NCI-H446 (cell line): ENCODE results near the gene ZNF860.
"Not testable (repeated sequence)": the region's sequence is repeated elsewhere in the genome, so short reads cannot be mapped to it uniquely, and the experiment has no call there.

Experiments
- DNase-seq, 2 experiments: peaks; one replicate each; lab custom pipeline; 2025; lab: John Stamatoyannopoulos, UW

Gene ZNF860

GRCh38 chr3:31960793-31961431 lies 20.6 kb upstream of the ZNF860 start:
- DNase-seq, result no peak

- DNase-seq, result no peak
These were observed 18.7 kb upstream of the ZNF860 start for GRCh38 chr3:31962801-31963205.

DNA sequence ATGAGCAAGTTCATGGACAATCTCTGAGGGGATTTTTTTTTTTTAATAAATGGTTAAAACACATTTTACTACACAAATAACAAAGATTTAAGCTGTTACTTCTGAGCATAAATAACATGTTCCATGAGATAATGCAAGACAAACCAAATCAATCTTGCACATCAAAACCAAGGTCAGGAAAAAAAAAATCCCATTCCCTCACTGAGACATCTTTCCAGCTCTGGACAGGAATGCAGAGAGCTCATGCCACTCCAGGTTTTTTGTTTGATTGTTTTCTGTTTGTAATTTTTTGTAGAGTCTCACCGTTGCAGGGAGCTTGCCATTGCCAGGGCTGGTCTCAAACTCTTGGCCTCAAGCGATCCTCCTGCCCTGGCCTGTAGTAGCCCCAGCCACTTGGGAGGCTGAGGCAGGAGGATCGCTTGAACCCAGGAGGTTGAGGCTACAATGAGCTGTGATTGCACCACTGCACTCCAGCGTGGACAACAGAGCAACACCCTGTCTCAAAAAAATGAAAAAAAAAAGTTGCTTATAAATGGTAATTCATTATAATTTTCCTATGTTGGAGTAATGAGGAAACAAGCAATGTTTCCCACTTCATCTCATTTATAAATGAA lies 14.5 kb upstream of the ZNF860 start:
- DNase-seq, result no peak

DNA sequence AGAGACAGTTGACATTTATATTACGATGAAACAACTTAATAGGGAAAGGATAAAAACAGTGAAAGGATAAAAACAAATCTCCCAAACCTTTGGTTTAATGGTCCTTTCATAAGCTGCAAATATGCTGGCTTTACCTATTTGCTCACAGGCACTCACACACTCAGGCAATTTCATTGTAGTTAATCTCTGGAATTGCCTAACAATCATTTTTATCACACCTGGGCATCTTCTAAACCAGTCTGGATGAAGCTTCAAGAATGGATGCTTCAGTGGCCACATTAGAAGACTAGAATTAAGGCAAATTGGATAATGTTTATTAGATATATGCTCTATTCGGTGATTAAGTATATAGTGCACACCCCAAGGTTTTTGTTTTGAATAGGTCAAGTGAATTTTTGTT lies 14.0 kb upstream of the ZNF860 start:
- DNase-seq, result no peak

- DNase-seq, result no peak
These were observed 13.1 kb upstream of the ZNF860 start for GRCh38 chr3:31968369-31968926.

DNA sequence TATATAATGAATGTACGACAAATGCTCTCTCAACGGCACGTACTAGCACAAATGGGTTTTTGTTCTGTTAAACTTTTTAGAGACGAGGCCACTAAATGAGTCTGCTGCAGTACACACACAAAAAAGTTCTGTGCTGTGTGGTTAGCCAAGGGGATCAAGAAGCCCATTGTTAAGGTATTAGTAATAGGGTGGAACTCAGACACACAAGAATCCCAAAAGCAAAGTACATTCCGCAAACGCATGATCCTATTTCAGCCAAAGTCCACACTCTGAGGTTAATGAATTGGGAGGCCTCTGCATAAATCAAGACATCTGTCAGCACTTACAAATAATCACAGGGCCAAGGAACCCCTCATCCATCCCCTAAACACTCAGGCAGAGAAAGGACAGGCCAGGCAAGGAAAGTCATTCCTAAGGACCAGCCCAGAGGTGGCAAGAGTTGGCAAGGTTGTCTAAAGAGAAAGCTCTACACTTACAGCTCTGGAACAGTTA lies 12.6 kb upstream of the ZNF860 start:
- DNase-seq, result no peak

DNA sequence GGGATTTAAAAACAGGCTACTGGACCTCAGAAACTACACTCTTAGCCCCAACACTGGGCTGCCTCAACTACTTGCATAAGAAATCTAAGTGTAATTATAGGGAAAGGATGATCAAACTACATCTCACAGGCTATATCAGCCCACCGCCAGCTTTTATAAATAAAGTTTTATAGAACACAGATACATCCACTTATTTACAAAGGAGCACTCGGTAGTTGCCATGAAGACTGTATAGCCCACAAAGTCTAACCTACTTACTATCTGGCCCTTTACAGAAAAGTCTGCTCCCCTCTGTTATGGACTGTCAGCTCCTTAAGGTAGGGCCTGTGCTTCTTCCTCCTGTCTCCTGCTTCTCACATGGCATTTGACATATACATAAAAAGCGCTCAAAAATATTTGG lies 9.9 kb upstream of the ZNF860 start:
- DNase-seq, result no peak

- no peak for DNase-seq
These were observed 8.5 kb upstream of the ZNF860 start for GRCh38 chr3:31973081-31973480.

DNA sequence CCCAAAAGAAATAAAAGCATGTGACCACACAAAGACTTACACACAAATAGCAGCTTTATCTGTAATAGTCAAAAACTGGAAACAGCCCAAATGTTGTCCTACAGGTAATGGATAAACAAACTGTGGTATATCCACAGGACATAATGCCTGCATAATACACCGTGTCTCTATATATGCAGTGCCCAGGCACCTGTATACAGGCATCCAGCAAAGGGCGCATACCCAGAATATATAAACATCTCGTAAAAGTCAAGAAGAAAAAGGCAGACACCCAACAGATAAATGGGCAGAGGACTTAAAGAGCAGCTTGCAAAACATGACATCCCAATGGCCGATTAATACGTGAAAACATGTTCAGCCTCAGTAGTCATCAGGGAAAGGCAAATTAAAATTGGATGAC lies 7.7 kb upstream of the ZNF860 start:
- no peak for DNase-seq

DNA sequence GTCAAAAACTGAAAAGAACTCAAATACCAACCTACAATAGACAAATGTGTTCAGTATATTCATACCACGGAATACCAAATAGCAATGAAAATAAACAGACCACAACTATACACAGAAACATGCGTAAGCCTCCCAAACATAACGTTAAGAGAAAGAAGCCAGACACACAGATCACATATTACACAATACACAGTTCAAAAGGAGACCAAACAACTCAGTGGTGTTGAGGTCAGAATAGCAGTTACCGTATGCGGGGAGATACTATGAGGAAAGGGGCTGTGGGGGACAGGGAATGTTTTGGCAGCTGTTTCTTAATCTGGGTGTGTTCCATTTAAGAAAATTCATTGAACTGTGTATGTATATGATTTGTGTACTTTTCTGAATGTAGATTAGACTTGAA lies 7.1 kb upstream of the ZNF860 start:
- DNase-seq, result no peak

- DNase-seq, result no peak
These were observed 6.6 kb upstream of the ZNF860 start for GRCh38 chr3:31974964-31975363.

- no peak for DNase-seq
These were observed 5.2 kb upstream of the ZNF860 start for GRCh38 chr3:31976302-31976701.

DNA sequence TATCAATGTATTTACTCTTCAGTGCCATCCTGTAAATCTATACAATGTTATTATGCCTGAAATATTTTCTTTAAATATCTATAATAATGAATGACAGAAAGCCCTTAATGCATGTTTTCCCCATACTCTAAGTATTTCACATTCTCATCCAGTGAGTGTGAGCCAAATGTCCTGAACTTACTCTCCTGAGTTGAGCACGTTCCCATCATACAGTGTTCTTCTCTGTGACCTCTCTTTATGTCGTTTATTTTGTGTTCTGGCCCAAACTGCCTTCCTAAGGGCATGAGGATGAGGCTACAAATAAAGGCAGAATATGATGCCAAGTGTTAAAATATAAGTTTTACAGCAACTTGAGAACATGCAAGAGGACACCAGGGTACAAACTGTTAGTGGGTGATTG lies 3.8 kb upstream of the ZNF860 start:
- no peak for DNase-seq

- DNase-seq, result no peak
These were observed 3.0 kb upstream of the ZNF860 start for GRCh38 chr3:31978553-31978952.

- no peak for DNase-seq
These were observed 2.4 kb upstream of the ZNF860 start for GRCh38 chr3:31979001-31979697.

- no peak for DNase-seq
These were observed 882 bp upstream of the ZNF860 start for GRCh38 chr3:31980530-31981205.

DNA sequence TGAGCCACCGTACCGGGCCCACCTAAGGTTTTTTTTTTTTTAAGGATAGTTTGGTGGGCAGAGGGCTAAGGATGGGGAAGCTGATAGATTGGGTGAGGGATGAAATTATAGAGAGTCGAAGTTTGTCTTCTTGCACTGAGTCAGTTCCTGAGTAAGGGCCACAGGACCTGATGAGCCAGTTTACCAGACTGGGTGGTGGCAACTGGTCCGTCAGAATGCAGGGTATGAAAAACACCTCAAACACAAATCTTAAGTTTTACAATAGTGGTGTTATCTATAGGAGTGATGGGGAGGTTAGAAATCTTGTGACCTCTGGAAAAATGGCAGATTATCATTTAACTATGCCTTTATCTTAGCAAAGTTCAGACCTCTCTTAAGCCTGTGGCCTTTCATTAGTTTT lies 2.8 kb downstream of the ZNF860 start:
- DNase-seq, result no peak

- no peak for DNase-seq
These were observed 4.3 kb downstream of the ZNF860 start for GRCh38 chr3:31985831-31986230.

DNA sequence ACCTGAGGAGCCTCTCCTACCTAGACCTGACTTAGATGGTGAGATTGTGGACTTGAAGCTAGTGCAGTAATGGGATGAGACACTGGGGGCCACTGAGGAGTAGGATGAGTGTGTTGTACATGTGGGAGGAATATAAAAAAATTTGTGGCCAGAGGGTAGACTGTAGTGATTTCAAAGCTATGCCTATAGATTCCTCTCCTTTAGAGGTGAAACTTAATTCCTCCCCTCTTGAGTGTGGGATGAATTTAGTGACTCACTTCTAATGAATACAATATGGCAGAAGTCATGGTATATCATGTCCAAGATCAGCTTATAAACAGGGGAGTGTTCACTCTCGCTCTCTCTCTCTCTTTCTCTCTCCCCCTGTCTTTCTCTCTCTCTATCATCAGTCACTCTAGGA lies 6.7 kb downstream of the ZNF860 start:
- DNase-seq, result no peak

DNA sequence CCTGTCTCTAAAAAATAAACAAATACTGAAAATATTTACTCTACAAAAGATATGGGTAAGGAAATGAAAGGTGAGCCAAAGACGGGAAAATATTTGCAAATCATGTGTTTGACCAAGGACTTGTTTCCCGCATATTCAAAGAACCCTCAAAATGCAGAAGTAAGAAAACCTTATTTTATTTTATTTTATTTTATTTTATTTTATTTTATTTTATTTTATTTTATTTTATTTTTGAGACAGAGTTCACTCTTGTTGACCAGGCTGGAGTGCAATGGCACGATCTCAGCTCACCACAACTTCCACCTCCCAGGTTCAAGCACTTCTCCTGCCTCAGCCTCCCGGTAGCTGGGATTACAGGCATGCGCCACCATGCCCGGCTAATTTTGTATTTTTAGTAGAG lies 11.4 kb downstream of the ZNF860 start:
- DNase-seq, result not testable (repeated sequence)

DNA sequence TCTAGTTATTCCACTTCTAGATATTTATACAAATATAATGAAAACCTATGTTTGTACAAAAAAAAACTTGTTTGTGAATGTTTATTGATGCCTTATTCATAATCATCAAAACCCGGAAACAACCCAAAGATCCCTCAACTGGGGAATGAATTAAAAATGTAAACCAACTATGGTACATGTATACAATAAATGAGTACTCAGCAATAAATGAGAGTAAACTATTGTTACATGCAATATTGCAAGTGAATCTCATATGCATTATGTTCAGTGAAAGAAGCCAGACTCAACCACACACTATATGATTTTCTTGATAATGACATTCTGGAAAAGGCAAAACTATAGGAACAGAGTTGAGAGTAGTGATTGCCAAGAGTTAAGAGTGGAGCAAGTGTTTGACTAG lies 12.3 kb downstream of the ZNF860 start:
- no peak for DNase-seq

DNA sequence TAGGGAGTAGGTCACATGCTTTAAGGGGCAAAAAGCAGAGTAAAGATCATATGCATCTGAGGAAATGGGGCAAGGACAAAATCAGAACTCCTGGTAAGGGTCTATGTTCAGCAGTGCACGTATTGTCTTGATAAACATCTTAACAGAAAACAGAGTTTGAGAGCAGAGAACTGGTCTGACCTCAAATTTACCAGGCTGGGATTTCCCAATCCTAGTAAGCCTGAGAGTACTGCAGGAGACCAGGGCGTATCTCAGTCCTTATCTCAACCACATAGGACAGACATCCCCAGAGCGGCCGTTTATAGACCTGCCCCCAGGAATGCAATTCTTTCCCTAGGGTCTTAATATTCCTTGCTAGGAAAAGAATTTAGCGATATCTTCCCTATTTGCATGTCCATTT lies 13.5 kb downstream of the ZNF860 start:
- DNase-seq, result not testable (repeated sequence)

DNA sequence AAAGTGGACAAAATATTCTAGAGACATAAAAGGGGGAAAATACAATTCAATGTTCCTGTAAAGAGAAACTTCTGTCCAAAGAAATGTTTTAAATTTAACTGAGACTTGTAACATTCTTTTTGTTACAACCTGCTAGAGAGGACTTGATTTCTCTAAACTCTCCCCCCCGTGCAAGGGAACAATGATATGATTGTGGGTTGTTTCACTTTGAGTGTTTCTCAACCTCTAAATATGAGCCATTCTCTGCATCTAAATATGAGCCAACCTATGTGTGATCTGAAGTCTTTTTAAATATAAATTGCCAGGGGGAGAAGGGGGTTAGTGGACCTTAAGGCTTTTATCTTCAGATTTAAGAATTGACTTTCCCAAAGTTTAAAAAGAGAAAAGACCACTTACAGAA lies 14.6 kb downstream of the ZNF860 start:
- no peak for DNase-seq
